ENCODE data around the gene C11orf98. TPM values are rescaled to one million over a fixed set of nuclear protein-coding genes. Genes with fewer than 3 reads are reported as not detected.

Gene C11orf98
- total and polyA plus RNA-seq, 2 of the 13 experiments (the other 11 are each of a cell fraction or from before 2014, with no cell fraction given): 30.4 to 91.8 TPM

DNA sequence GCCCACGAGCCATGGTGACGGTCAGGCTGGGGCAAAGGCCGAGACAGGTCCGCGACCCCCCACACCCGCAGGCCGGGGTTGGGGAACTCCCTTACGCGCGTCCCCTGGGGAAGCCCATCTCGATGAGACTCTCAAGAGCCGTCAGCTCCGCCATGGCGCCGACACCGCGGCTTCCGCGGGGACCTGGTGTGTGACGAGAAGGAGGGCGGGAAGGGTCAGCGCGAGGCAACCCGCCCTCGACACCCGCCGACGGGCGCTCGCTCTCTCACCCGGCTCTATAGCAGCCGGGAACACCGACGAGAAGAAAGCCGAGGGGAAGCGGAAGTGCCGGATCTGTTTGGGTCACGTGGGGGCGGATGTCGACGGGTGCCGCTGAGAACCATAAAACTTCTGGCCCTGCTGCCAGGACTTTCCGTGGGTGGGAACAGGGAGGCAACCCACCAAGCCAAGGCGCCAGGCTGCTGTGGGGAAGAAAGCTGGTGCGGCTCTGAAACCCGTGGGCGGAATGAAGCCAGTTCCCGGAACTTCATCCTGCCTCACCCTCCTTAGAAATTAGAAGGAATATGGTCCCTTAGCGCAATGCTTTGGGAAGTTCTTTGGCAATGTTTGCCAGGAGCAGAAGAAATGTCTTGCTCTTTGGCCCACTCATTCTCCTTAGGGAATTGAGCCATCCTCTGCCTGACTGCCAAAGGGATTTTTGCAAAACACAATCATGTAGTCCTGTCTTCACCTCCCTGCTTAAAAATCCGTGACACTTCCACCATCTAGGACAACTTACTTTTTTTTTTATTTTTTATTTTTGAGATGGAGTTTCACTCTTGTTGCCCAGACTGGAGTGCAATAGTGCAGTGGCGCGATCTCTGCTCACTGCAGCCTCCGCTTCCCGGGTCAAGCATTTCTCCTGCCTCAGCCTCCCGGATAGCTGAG is 14.0 kb upstream of the C11orf98 start, which contains the start of gene UBXN1 (continued):
- no peak for TF ChIP-seq SIX4 (CRISPR knock-in tag; IDR thresholded peaks at IDR 0.05)
- TF ChIP-seq, protein P1, sequence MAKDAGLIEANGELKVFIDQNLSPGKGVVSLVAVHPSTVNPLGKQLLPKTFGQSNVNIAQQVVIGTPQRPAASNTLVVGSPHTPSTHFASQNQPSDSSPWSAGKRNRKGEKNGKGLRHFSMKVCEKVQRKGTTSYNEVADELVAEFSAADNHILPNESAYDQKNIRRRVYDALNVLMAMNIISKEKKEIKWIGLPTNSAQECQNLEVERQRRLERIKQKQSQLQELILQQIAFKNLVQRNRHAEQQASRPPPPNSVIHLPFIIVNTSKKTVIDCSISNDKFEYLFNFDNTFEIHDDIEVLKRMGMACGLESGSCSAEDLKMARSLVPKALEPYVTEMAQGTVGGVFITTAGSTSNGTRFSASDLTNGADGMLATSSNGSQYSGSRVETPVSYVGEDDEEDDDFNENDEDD (CRISPR knock-in tag; IDR thresholded peaks at IDR 0.05; ENCODE audit: borderline replicate concordance): peak; percentile 50; the same call in 1 of the 2 replicates
- no peak; the same call in 1 of the 2 replicates for TF ChIP-seq ZNF274 (CRISPR knock-in tag; IDR thresholded peaks at IDR 0.05)
- peak; percentile 36; the same call in 1 of the 2 replicates for TF ChIP-seq ZC3H13 (CRISPR knock-in tag; IDR thresholded peaks at IDR 0.05)
- TF ChIP-seq AGO2 (optimal IDR thresholded peaks at IDR 0.05; ENCODE audit: low read depth, low read length): peak; percentile 77
- TF ChIP-seq SRY (CRISPR knock-in tag; IDR thresholded peaks at IDR 0.05): 0 out of 2 replicates have a peak, but pooled peaks have one; percentile 66
- TF ChIP-seq, protein P2, sequence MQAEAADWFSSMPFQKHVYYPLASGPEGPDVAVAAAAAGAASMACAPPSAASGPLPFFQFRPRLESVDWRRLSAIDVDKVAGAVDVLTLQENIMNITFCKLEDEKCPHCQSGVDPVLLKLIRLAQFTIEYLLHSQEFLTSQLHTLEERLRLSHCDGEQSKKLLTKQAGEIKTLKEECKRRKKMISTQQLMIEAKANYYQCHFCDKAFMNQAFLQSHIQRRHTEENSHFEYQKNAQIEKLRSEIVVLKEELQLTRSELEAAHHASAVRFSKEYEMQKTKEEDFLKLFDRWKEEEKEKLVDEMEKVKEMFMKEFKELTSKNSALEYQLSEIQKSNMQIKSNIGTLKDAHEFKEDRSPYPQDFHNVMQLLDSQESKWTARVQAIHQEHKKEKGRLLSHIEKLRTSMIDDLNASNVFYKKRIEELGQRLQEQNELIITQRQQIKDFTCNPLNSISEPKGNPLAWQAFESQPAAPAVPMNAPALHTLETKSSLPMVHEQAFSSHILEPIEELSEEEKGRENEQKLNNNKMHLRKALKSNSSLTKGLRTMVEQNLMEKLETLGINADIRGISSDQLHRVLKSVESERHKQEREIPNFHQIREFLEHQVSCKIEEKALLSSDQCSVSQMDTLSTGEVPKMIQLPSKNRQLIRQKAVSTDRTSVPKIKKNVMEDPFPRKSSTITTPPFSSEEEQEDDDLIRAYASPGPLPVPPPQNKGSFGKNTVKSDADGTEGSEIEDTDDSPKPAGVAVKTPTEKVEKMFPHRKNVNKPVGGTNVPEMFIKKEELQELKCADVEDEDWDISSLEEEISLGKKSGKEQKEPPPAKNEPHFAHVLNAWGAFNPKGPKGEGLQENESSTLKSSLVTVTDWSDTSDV (CRISPR knock-in tag; IDR thresholded peaks at IDR 0.05): no peak
- TF ChIP-seq, protein P3, sequence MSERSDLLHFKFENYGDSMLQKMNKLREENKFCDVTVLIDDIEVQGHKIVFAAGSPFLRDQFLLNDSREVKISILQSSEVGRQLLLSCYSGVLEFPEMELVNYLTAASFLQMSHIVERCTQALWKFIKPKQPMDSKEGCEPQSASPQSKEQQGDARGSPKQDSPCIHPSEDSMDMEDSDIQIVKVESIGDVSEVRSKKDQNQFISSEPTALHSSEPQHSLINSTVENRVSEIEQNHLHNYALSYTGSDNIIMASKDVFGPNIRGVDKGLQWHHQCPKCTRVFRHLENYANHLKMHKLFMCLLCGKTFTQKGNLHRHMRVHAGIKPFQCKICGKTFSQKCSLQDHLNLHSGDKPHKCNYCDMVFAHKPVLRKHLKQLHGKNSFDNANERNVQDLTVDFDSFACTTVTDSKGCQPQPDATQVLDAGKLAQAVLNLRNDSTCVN (CRISPR knock-in tag; IDR thresholded peaks at IDR 0.05; ENCODE audit: borderline replicate concordance): peak; percentile 77
- TF ChIP-seq HOXA9 (CRISPR knock-in tag; IDR thresholded peaks at IDR 0.05; ENCODE audit: borderline replicate concordance): no peak
- TF ChIP-seq, protein P4, sequence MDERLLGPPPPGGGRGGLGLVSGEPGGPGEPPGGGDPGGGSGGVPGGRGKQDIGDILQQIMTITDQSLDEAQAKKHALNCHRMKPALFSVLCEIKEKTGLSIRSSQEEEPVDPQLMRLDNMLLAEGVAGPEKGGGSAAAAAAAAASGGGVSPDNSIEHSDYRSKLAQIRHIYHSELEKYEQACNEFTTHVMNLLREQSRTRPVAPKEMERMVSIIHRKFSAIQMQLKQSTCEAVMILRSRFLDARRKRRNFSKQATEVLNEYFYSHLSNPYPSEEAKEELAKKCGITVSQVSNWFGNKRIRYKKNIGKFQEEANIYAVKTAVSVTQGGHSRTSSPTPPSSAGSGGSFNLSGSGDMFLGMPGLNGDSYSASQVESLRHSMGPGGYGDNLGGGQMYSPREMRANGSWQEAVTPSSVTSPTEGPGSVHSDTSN (CRISPR knock-in tag; IDR thresholded peaks at IDR 0.05): no peak
- TF ChIP-seq GFI1 (CRISPR knock-in tag; IDR thresholded peaks at IDR 0.05; ENCODE audit: borderline replicate concordance): no peak
- peak; percentile 81 for TF ChIP-seq CBX1 (IDR thresholded peaks at IDR 0.05; ENCODE audit: low read depth)
- TF ChIP-seq, protein P5, sequence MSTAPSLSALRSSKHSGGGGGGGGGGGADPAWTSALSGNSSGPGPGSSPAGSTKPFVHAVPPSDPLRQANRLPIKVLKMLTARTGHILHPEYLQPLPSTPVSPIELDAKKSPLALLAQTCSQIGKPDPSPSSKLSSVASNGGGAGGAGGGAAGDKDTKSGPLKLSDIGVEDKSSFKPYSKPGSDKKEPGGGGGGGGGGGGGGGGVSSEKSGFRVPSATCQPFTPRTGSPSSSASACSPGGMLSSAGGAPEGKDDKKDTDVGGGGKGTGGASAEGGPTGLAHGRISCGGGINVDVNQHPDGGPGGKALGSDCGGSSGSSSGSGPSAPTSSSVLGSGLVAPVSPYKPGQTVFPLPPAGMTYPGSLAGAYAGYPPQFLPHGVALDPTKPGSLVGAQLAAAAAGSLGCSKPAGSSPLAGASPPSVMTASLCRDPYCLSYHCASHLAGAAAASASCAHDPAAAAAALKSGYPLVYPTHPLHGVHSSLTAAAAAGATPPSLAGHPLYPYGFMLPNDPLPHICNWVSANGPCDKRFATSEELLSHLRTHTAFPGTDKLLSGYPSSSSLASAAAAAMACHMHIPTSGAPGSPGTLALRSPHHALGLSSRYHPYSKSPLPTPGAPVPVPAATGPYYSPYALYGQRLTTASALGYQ (CRISPR knock-in tag; IDR thresholded peaks at IDR 0.05): no peak
- no peak for TF ChIP-seq ZNF44 (CRISPR knock-in tag; IDR thresholded peaks at IDR 0.05)
- no peak for TF ChIP-seq MTF1 (CRISPR knock-in tag; IDR thresholded peaks at IDR 0.05)
- no peak for TF ChIP-seq ZFP36L2 (CRISPR knock-in tag; IDR thresholded peaks at IDR 0.05)
- no peak for TF ChIP-seq NONO (IDR thresholded peaks at IDR 0.05)
- peak; percentile 85 for TF ChIP-seq NONO (CRISPR knock-in tag; conservative IDR thresholded peaks at IDR 0.05)
- no peak for TF ChIP-seq SNRNP70 (IDR thresholded peaks at IDR 0.05; ENCODE audit: low read depth, low read length)
- peak; percentile 34; the same call in 1 of the 2 replicates for TF ChIP-seq ZBTB3 (CRISPR knock-in tag; IDR thresholded peaks at IDR 0.05; ENCODE audit: borderline replicate concordance, low read depth)
- TF ChIP-seq ASH2L (IDR thresholded peaks at IDR 0.05; ENCODE audit: insufficient read length, low read depth, low read length): peak; percentile 91

All from HepG2 (cell line).